Ectodermal cell (in vitro differentiated cells): Measurements from ENCODE around the gene TNFRSF13B.
"Not testable (repeated sequence)": the region's sequence is repeated elsewhere in the genome, so short reads cannot be mapped to it uniquely, and the experiment has no call there.

ENCODE experiments used
- H3K27ac ChIP-seq: 2 replicates; pipeline ENCODE4 v1.7.0; 2013; ENCODE audit warnings: mild to moderate bottlenecking, low read depth, low read length; ENCODE audit not compliant: insufficient read depth, poor library complexity, severe bottlenecking
- H3K27me3 ChIP-seq: 2 replicates; pipeline ENCODE4 v1.7.0; 2013; ENCODE audit warnings: mild to moderate bottlenecking, low read length; ENCODE audit not compliant: insufficient read depth, control insufficient read depth, poor library complexity, severe bottlenecking
- H3K36me3 ChIP-seq: one replicate; pipeline ENCODE4 v1.7.0; 2013; ENCODE audit warnings: low read length; ENCODE audit not compliant: control insufficient read depth, insufficient read depth
- H3K4me1 ChIP-seq: one replicate; pipeline ENCODE4 v1.7.0; 2013; ENCODE audit warnings: low read length; ENCODE audit not compliant: control insufficient read depth, insufficient read depth
- H3K4me3 ChIP-seq: 2 replicates; pipeline ENCODE4 v1.7.0; 2013; ENCODE audit warnings: low read depth, low read length, control low read depth; ENCODE audit not compliant: insufficient read depth
- H3K9me3 ChIP-seq: 2 replicates; pipeline ENCODE4 v1.7.0; 2013; ENCODE audit warnings: mild to moderate bottlenecking, low read length, moderate library complexity; ENCODE audit not compliant: control insufficient read depth
- WGBS, 2 experiments: methylation state at CpG; one replicate each; pipeline ENCODE4 v1.1.7; 2013; ENCODE audit warnings: missing lambda C conversion rate in 2 of 2; 5-methylcytosine and 5-hydroxymethylcytosine counted together

The TNFRSF13B gene

GRCh38 chr17:16973760-16974540, 2.0 kb upstream of the TNFRSF13B start:
- H3K4me3 ChIP-seq = no peak overlapping the region
- no peaks in the 10 kb centered on the region for H3K4me1 ChIP-seq
- no peak overlapping the region for H3K27ac ChIP-seq
- no peaks in the 10 kb centered on the region for H3K36me3 ChIP-seq
- H3K27me3 ChIP-seq = no peaks in the 10 kb centered on the region
- no peaks in the 10 kb centered on the region for H3K9me3 ChIP-seq
- WGBS, 2 experiments = 87 to 89% methylated on average over 13 of the region's 13 CpGs

GRCh38 chr17:16973043-16973442, 1.1 kb upstream of the TNFRSF13B start:
- not testable (repeated sequence) for H3K4me3 ChIP-seq, H3K27me3 ChIP-seq, H3K36me3 ChIP-seq, H3K27ac ChIP-seq, H3K4me1 ChIP-seq, H3K9me3 ChIP-seq
- 82 to 83% methylated on average over 9 to 10 of the region's 10 CpGs for WGBS, 2 experiments

- Histone ChIP-seq H3K4me3 (no peak overlapping the region), H3K4me1 (no peaks in the 10 kb centered on the region), H3K9me3 (no peaks in the 10 kb centered on the region), H3K27me3 (no peaks in the 10 kb centered on the region), H3K36me3 (no peaks in the 10 kb centered on the region), H3K27ac (no peak overlapping the region)
- 93% methylated on average over 6 of the region's 6 CpGs for WGBS, 2 experiments
Measured at GRCh38 chr17:16972346-16972745, 428 bp upstream of the TNFRSF13B start.

- Histone ChIP-seq H3K4me1 (no peaks in the 10 kb centered on the region), H3K9me3 (no peaks in the 10 kb centered on the region), H3K36me3 (no peaks in the 10 kb centered on the region), H3K4me3 (no peak overlapping the region), H3K27me3 (no peaks in the 10 kb centered on the region), H3K27ac (no peak overlapping the region)
- 91 to 92% methylated on average over 13 of the region's 13 CpGs for WGBS, 2 experiments
Measured at GRCh38 chr17:16969931-16970906, 1.7 kb downstream of the TNFRSF13B start.

DNA sequence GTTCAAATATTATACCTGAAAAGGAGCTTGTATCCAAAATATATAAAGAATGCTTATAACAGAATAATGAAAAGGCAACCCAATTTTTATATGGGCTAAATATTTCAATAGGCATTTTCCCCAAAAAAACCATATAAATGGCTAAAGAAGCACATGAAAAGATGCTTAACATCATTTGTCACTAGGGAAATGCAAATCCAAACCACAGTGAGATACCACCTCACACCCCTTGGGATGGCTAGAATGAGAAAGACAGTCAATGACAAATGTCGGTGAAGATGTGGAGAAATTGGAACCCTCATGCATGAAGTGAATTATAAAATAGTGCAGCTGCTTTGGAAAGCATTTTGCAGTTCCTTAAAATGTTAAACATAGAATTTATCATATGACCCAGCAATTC, 3.1 kb downstream of the TNFRSF13B start:
- H3K4me1 ChIP-seq = no peaks in the 10 kb centered on the region
- H3K36me3 ChIP-seq = no peaks in the 10 kb centered on the region
- 94 to 100% methylated on average over 1 of the region's 1 CpG for WGBS, 2 experiments
- H3K27me3 ChIP-seq = no peaks in the 10 kb centered on the region
- no peak overlapping the region for H3K27ac ChIP-seq
- H3K4me3 ChIP-seq = no peak overlapping the region
- H3K9me3 ChIP-seq = no peaks in the 10 kb centered on the region

- H3K4me3 ChIP-seq = no peak overlapping the region
- H3K27me3 ChIP-seq = no peaks in the 10 kb centered on the region
- WGBS, 2 experiments = 76 to 77% methylated on average over 7 of the region's 7 CpGs
- H3K9me3 ChIP-seq = no peaks in the 10 kb centered on the region
- H3K4me1 ChIP-seq = no peaks in the 10 kb centered on the region
- no peaks in the 10 kb centered on the region for H3K36me3 ChIP-seq
- H3K27ac ChIP-seq = no peak overlapping the region
Measured at GRCh38 chr17:16962804-16963203, 9.1 kb downstream of the TNFRSF13B start.

GRCh38 chr17:16961792-16962191, 10.1 kb downstream of the TNFRSF13B start:
- Histone ChIP-seq H3K36me3 (no peaks in the 10 kb centered on the region), H3K27ac (no peak overlapping the region), H3K9me3 (no peaks in the 10 kb centered on the region), H3K27me3 (no peaks in the 10 kb centered on the region), H3K4me1 (no peaks in the 10 kb centered on the region), H3K4me3 (no peak overlapping the region)
- 92 to 93% methylated on average over 3 of the region's 3 CpGs for WGBS, 2 experiments

GRCh38 chr17:16961022-16961421, 10.9 kb downstream of the TNFRSF13B start:
- H3K4me3 ChIP-seq, H3K27ac ChIP-seq, H3K9me3 ChIP-seq, H3K27me3 ChIP-seq, H3K36me3 ChIP-seq, H3K4me1 ChIP-seq: not testable (repeated sequence)
- WGBS, 2 experiments = 77 to 83% methylated on average over 1 of the region's 2 CpGs

DNA sequence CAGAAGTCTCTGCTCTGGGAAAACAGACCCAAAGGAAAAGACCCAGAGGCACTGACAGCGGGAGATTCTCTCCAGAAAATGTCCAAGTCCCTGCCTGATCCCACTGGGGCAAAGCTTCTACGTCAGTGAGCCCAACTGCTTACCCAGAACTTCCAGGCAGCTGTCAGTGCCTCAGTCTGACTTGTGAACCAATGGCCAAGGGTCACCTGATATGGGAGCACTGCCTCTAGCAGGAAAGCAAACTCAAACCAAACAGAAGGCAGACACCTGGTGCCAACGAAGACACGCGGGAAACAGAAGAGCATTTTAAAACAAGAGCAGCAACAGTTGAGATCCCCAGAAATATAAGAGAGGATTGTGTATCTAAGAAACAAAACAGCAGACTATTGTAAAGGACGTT, 16.9 kb downstream of the TNFRSF13B start:
- WGBS, 2 experiments = 85 to 89% methylated on average over 6 of the region's 6 CpGs
- H3K36me3 ChIP-seq, H3K27me3 ChIP-seq, H3K4me3 ChIP-seq, H3K27ac ChIP-seq, H3K9me3 ChIP-seq, H3K4me1 ChIP-seq: not testable (repeated sequence)

DNA sequence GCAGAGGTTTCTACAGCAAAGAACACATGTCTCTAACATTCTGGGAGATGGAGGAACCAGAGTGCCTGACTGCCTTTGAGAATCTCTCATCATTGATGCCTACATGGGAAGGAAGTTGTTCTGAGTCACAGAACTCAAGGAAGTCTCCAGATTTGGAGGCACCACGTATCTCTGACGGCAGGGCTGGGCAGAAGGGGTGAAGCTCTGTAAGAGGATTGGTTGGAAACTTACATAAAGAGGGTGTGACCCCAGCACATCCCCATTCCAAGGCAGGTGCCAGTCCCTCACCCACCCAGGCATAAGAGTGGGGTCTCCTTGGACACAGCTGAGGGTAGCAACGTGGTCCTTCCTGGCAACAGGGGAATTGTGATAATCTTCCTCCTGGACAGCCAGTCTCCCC, 17.4 kb downstream of the TNFRSF13B start:
- Histone ChIP-seq H3K27me3 (no peaks in the 10 kb centered on the region), H3K9me3 (no peaks in the 10 kb centered on the region), H3K4me1 (no peaks in the 10 kb centered on the region), H3K27ac (no peak overlapping the region), H3K4me3 (no peak overlapping the region), H3K36me3 (no peaks in the 10 kb centered on the region)
- WGBS, 2 experiments = 85 to 92% methylated on average over 3 of the region's 3 CpGs
